Liver (tissue), 9 donors: Measurements from ENCODE around the gene MPC1. TPM values are rescaled to one million over a fixed set of nuclear protein-coding genes. Genes with fewer than 3 reads are reported as not detected.
A peak's percentile ranks its signal among the peaks of the same experiment; 100 is the strongest.
"Not testable (repeated sequence)": the region's sequence is repeated elsewhere in the genome, so short reads cannot be mapped to it uniquely, and the experiment has no call there.

Experiments used
- DNase-seq: peaks from one replicate; pipeline ENCODE4 v3.0.0-alpha.2; 2017; ENCODE audit warnings: low spot score
- H3K27ac ChIP-seq, 2 donors: one replicate each; pipeline ENCODE4 v1.7.0; 2013; ENCODE audit warnings: inconsistent platforms in 2 of 2, low read length in 2 of 2, control low read depth in 1 of 2, low read depth in 1 of 2, mild to moderate bottlenecking in 1 of 2
- H3K27me3 ChIP-seq, 4 donors: one replicate each; pipeline versions ENCODE4 v1.6.1 to v1.7.0; 2013; ENCODE audit warnings: low read length in 3 of 4, inconsistent platforms in 1 of 4, mild to moderate bottlenecking in 1 of 4, moderate library complexity in 1 of 4; ENCODE audit not compliant: control insufficient read depth in 4 of 4, insufficient read depth in 4 of 4
- H3K36me3 ChIP-seq, 4 donors: one replicate each; pipeline versions ENCODE4 v1.6.1 to v1.7.0; 2013; ENCODE audit warnings: low read length in 3 of 4, mild to moderate bottlenecking in 3 of 4, low read depth in 1 of 4, moderate library complexity in 1 of 4; ENCODE audit not compliant: control insufficient read depth in 4 of 4, insufficient read depth in 3 of 4
- H3K4me1 ChIP-seq, 4 donors: one replicate each; pipeline versions ENCODE4 v1.6.1 to v1.7.0; 2013; ENCODE audit warnings: low read length in 3 of 4, mild to moderate bottlenecking in 3 of 4, moderate library complexity in 1 of 4; ENCODE audit not compliant: control insufficient read depth in 4 of 4, insufficient read depth in 4 of 4
- H3K4me3 ChIP-seq, 3 donors: one replicate each; pipeline versions ENCODE4 v1.6.1 to v1.7.0; 2013; ENCODE audit warnings: low read length in 3 of 3, control low read depth in 1 of 3, low read depth in 1 of 3, mild to moderate bottlenecking in 1 of 3
- H3K9ac ChIP-seq, 2 donors: one replicate each; pipeline ENCODE4 v1.7.0; 2013; ENCODE audit warnings: low read length in 2 of 2, mild to moderate bottlenecking in 2 of 2, moderate library complexity in 2 of 2, control low read depth in 1 of 2, low read depth in 1 of 2
- H3K9me3 ChIP-seq, 4 donors: one replicate each; pipeline versions ENCODE4 v1.6.1 to v1.7.0; 2013; ENCODE audit warnings: low read length in 3 of 4; ENCODE audit not compliant: control insufficient read depth in 4 of 4
- EGR1 ChIP-seq, 2 donors: IDR thresholded peaks; 2 replicates each; pipeline ENCODE4 v1.6.1; 2016 to 2018; ENCODE audit warnings: antibody characterized with exemption in 2 of 2, low read depth in 2 of 2
- FOXA1 ChIP-seq: IDR thresholded peaks from 2 replicates; pipeline ENCODE4 v1.6.1; 2016; ENCODE audit warnings: antibody characterized with exemption
- GABPA ChIP-seq, 2 donors: IDR thresholded peaks in 1 of 2; conservative IDR thresholded peaks in 1 of 2; 2 replicates each; pipeline ENCODE4 v1.6.1; 2016; ENCODE audit warnings: antibody characterized with exemption in 2 of 2, mild to moderate bottlenecking in 1 of 2, moderate library complexity in 1 of 2
- HNF4A ChIP-seq, 2 donors: conservative IDR thresholded peaks; 2 replicates each; pipeline ENCODE4 v1.6.1; 2016; ENCODE audit warnings: antibody characterized with exemption in 2 of 2, mild to moderate bottlenecking in 2 of 2
- HNF4G ChIP-seq: IDR thresholded peaks from 2 replicates; pipeline ENCODE4 v1.6.1; 2016; ENCODE audit warnings: antibody characterized with exemption
- JUND ChIP-seq, 2 donors: IDR thresholded peaks; 2 replicates each; pipeline ENCODE4 v1.6.1; 2016; ENCODE audit warnings: antibody characterized with exemption in 2 of 2
- NR2F2 ChIP-seq: IDR thresholded peaks from 2 replicates; pipeline ENCODE4 v1.6.1; 2016; ENCODE audit warnings: antibody characterized with exemption
- RAD21 ChIP-seq, 2 donors: IDR thresholded peaks; 2 replicates each; pipeline ENCODE4 v1.6.1; 2016; ENCODE audit warnings: antibody characterized with exemption in 2 of 2, mild to moderate bottlenecking in 2 of 2
- REST ChIP-seq: IDR thresholded peaks from 2 replicates; pipeline ENCODE4 v1.6.1; 2016; ENCODE audit warnings: antibody characterized with exemption, mild to moderate bottlenecking
- RXRA ChIP-seq, 2 donors: IDR thresholded peaks; 2 replicates each; pipeline ENCODE4 v1.6.1; 2017 to 2018; ENCODE audit warnings: antibody characterized with exemption in 2 of 2, mild to moderate bottlenecking in 1 of 2
- SP1 ChIP-seq: IDR thresholded peaks from 2 replicates; pipeline ENCODE4 v1.6.1; 2018; ENCODE audit warnings: antibody characterized with exemption, mild to moderate bottlenecking
- TAF1 ChIP-seq: conservative IDR thresholded peaks from 2 replicates; pipeline ENCODE4 v1.6.1; 2016; ENCODE audit warnings: antibody characterized with exemption, mild to moderate bottlenecking
- YY1 ChIP-seq: IDR thresholded peaks from 2 replicates; pipeline ENCODE4 v1.6.1; 2016; ENCODE audit warnings: antibody characterized with exemption, mild to moderate bottlenecking
- WGBS: extraction: QIAGEN DNeasy Blood & Tissue Kit; methylation state at CpG from one replicate; pipeline ENCODE4 v1.1.7; 2013; 5-methylcytosine and 5-hydroxymethylcytosine counted together
- polyA plus RNA-seq, 2 donors: library from polyadenylated mRNA; stranded (reverse) in 1 of 2; unstranded in 1 of 2; fragments of 200-250 nt in 1 of 2; fragments of >200 nt in 1 of 2; fragmentation: Nextera tagmentation in 1 of 2; extraction: Ambion mirVana in 1 of 2; gene quantifications; one replicate each; pipeline versions ENCODE4 v1.2.1 to v1.2.3, GENCODE V29; 2013 to 2015
- total RNA-seq, 2 donors: library from RNA; depleted of rRNA; stranded (reverse); fragments of >200 nt; gene quantifications; one replicate each; pipeline ENCODE4 v1.2.3, GENCODE V29; 2014
- TF ChIP-seq, protein P1 (sequence below): fragments of 150-350 bp; IDR thresholded peaks from 2 replicates; pipeline ENCODE4 v1.5.1; 2017; ENCODE audit warnings: improper control_type of control experiment, low read depth, low read length; ENCODE audit not compliant: missing input control
- TF ChIP-seq, protein P2 (sequence below): IDR thresholded peaks from 2 replicates; pipeline ENCODE4 v1.6.1; 2016; ENCODE audit warnings: antibody characterized with exemption
- TF ChIP-seq, protein P3 (sequence below): IDR thresholded peaks from 2 replicates; pipeline ENCODE4 v1.6.1; 2016; ENCODE audit warnings: antibody characterized with exemption
- donor health status: healthy.
- donor health status: healthy.
- donor health status: healthy.
- donor health status: healthy.
- donor health status: healthy.

Gene MPC1
- total and polyA plus RNA-seq, 4 donors = 79.7 to 478 (median 237) TPM

- Histone ChIP-seq H3K9ac (no peak overlapping the region), H3K4me3 (no peak overlapping the region), H3K27me3 (no peaks in the 10 kb centered on the region), H3K4me1 (peaks cover 1 to 43% (median 16%) of the 10 kb centered on the region in 4 donors), H3K9me3 (no peaks in the 10 kb centered on the region), H3K36me3 (no peaks in the 10 kb centered on the region), H3K27ac (no peak overlapping the region)
- TF ChIP-seq HNF4A (conservative IDR thresholded peaks at IDR 0.05) = peak; percentile 72 to 73
- TF ChIP-seq REST = no peak
- TF ChIP-seq RAD21 (IDR thresholded peaks at IDR 0.05) = no peak
- no peak for DNase-seq
- WGBS = 73% methylated on average over 3 of the region's 3 CpGs
Measured at GRCh38 chr6:166346449-166346848, 36.3 kb downstream of the MPC1 start.

DNA sequence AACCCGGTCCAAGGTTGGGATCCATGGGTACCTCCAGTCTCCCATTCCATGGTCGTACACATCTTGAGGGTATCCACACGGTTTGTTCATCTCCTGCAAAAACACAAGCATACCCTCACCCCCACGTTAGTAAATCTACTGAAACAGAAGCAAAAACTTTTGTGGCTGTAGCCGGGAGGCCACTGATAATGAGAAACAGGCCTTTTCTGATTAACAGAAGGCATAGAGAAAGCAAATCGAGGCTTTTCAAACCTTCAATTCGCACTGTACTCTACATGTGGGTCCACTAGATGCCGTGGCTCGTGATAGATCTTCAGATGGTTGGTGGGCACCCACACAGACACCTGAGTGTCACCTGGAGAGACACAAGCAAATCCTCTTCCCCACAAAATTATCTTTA, 37.1 kb downstream of the MPC1 start:
- not testable (repeated sequence) for H3K36me3 ChIP-seq, H3K4me3 ChIP-seq, H3K9me3 ChIP-seq, H3K27ac ChIP-seq, H3K9ac ChIP-seq, H3K27me3 ChIP-seq, DNase-seq
- WGBS = 94% methylated on average over 9 of the region's 9 CpGs
- H3K4me1 ChIP-seq = peaks cover 1 to 42% (median 20%) of the 10 kb centered on the region in 4 donors

GRCh38 chr6:166344921-166345320, 37.8 kb downstream of the MPC1 start:
- H3K27ac ChIP-seq, H3K27me3 ChIP-seq, H3K9ac ChIP-seq, H3K36me3 ChIP-seq, DNase-seq, H3K9me3 ChIP-seq, H3K4me3 ChIP-seq: not testable (repeated sequence)
- peaks cover 4 to 48% (median 25%) of the 10 kb centered on the region in 4 donors for H3K4me1 ChIP-seq
- 98% methylated on average over 2 of the region's 2 CpGs for WGBS

GRCh38 chr6:166344240-166344639, 38.5 kb downstream of the MPC1 start:
- Histone ChIP-seq H3K27ac (no peak overlapping the region), H3K4me1 (peaks cover 4 to 52% (median 26%) of the 10 kb centered on the region in 4 donors), H3K9me3 (no peaks in the 10 kb centered on the region), H3K9ac (no peak overlapping the region), H3K36me3 (peaks cover 0 to 4% (median 0%) of the 10 kb centered on the region in 4 donors), H3K4me3 (no peak overlapping the region), H3K27me3 (no peaks in the 10 kb centered on the region)
- 98% methylated on average over 8 of the region's 8 CpGs for WGBS
- TF ChIP-seq RXRA (IDR thresholded peaks at IDR 0.05) = no peak
- no peak for TF ChIP-seq NR2F2
- TF ChIP-seq HNF4A (conservative IDR thresholded peaks at IDR 0.05) = no peak
- no peak for TF ChIP-seq FOXA1
- no peak for TF ChIP-seq TAF1
- TF ChIP-seq JUND (IDR thresholded peaks at IDR 0.05) = no peak
- TF ChIP-seq GABPA (IDR thresholded peaks at IDR 0.05 in 1 of 2, conservative IDR thresholded peaks at IDR 0.05 in 1 of 2) = no peak
- TF ChIP-seq EGR1 (IDR thresholded peaks at IDR 0.05; ENCODE audit: low read depth in 2 of 2) = no peak
- TF ChIP-seq, protein P1, sequence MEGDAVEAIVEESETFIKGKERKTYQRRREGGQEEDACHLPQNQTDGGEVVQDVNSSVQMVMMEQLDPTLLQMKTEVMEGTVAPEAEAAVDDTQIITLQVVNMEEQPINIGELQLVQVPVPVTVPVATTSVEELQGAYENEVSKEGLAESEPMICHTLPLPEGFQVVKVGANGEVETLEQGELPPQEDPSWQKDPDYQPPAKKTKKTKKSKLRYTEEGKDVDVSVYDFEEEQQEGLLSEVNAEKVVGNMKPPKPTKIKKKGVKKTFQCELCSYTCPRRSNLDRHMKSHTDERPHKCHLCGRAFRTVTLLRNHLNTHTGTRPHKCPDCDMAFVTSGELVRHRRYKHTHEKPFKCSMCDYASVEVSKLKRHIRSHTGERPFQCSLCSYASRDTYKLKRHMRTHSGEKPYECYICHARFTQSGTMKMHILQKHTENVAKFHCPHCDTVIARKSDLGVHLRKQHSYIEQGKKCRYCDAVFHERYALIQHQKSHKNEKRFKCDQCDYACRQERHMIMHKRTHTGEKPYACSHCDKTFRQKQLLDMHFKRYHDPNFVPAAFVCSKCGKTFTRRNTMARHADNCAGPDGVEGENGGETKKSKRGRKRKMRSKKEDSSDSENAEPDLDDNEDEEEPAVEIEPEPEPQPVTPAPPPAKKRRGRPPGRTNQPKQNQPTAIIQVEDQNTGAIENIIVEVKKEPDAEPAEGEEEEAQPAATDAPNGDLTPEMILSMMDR = no peak
- TF ChIP-seq, protein P2, sequence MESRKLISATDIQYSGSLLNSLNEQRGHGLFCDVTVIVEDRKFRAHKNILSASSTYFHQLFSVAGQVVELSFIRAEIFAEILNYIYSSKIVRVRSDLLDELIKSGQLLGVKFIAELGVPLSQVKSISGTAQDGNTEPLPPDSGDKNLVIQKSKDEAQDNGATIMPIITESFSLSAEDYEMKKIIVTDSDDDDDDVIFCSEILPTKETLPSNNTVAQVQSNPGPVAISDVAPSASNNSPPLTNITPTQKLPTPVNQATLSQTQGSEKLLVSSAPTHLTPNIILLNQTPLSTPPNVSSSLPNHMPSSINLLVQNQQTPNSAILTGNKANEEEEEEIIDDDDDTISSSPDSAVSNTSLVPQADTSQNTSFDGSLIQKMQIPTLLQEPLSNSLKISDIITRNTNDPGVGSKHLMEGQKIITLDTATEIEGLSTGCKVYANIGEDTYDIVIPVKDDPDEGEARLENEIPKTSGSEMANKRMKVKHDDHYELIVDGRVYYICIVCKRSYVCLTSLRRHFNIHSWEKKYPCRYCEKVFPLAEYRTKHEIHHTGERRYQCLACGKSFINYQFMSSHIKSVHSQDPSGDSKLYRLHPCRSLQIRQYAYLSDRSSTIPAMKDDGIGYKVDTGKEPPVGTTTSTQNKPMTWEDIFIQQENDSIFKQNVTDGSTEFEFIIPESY = no peak
- no peak for TF ChIP-seq SP1
- no peak for TF ChIP-seq HNF4G
- TF ChIP-seq YY1 = no peak
- TF ChIP-seq, protein P3, sequence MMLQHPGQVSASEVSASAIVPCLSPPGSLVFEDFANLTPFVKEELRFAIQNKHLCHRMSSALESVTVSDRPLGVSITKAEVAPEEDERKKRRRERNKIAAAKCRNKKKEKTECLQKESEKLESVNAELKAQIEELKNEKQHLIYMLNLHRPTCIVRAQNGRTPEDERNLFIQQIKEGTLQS = no peak
- TF ChIP-seq RAD21 (IDR thresholded peaks at IDR 0.05) = no peak
- DNase-seq = no peak
